GM19438 (cell line): ENCODE measurements around the gene TJAP1.
A peak's percentile ranks its signal among the peaks of the same experiment; 100 is the strongest.

Experiments
- ATAC-seq: cut with Tn5 transposase; IDR thresholded peaks from one replicate; pipeline ENCODE4 v1.9.1; 2021; ENCODE audit warnings: low read depth; ENCODE audit not compliant: unreplicated experiment

TJAP1 gene

DNA sequence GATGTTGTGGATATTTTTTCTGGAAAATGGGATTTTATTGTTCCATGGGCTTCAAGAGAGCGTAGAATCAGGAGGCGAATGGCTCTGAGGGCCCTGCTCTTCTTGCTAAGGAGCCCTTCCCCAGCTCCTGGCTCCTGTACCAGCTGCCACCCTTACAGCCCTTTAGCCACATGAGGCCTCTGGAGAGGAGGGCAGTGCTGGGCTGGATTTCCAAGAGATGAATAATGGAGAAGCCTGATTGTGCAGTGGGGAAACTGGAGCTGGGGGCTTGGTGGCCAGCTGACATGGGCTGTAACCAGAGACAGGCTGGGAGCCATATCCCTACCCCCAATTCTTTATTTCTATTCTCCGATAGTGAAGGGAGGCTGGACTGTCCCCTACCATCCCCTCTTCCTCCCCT is 23.6 kb downstream of the TJAP1 start:
- ATAC-seq, result no peak

DNA sequence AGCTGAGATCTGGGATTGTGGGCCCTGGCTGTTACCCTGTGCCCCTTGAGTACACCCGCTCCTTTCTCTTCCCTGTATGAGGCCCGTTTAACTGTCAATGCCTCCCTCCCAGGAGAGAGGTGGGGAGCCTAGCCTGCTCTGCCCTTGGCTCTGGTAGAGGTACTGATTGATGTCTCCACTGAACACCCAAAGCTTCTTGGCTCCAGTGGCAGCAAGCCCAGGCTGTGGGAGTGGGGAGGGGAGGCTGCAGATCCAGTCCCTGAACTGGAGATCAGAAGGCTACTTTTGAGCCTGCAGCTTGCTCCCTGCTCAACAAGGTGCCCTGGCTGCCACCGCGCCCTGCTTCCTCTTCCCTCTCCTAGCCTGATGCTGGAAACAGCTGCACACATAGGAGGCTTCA is 25.3 kb downstream of the TJAP1 start:
- ATAC-seq, result no peak

DNA sequence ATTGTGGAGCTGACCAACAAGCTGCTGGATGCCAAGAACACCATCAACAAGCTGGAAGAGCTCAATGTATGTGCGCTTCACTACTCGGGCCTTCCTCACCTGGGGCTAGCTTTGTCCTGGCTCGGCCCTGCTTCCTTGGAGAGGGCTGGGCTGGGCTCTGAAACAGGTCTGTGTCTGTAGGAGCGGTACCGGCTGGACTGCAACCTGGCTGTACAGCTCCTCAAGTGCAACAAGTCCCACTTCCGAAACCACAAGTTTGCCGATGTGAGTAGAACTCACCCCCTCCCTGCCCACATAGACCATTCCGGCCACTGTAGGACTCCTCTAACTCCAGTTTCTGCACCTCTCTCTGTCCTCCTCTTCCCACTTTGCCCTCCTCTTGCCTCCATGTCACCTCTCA is 26.1 kb downstream of the TJAP1 start:
- ATAC-seq, result no peak

DNA sequence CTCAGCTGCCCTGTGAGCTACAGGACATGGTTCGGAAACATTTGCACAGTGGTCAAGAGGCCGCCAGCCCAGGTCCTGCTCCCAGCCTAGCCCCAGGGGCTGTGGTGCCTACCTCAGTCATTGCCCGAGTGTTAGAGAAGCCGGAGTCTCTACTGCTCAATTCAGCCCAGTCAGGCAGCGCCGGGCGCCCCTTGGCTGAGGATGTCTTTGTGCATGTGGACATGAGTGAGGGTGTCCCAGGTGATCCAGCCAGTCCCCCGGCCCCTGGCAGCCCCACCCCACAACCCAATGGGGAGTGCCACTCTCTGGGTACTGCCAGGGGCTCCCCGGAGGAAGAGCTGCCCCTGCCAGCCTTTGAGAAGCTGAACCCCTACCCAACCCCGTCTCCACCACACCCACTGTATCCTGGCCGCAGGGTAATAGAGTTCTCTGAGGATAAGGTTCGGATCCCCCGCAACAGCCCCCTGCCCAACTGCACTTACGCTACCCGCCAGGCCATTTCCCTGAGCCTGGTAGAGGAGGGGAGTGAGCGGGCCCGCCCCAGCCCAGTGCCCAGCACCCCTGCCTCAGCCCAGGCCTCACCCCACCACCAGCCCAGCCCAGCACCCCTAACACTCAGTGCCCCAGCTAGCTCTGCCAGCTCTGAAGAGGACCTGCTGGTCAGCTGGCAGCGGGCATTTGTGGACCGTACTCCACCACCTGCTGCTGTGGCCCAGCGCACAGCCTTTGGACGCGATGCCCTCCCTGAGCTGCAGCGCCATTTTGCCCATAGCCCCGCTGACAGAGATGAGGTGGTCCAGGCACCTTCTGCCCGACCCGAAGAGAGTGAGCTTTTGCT is 27.6 kb downstream of the TJAP1 start:
- ATAC-seq, result no peak

DNA sequence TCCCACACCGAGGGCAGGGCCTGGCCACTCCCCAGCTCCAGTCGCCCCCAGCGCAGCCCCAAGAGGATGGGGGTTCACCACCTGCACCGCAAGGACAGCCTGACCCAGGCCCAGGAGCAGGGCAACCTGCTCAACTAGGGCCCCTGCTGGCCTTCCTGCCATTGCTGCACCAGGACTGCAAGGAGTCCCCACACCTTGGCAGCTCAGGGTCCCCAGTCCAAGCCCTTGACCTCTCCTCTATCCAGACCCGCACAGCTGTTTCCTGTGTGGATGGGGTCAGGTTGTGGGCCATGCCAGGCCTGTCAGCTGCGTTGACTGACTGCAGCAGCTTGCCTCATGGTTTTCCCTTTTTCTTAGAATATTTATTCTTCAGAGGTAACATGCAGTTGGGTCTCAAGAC is 28.3 kb downstream of the TJAP1 start:
- ATAC-seq, result no peak

DNA sequence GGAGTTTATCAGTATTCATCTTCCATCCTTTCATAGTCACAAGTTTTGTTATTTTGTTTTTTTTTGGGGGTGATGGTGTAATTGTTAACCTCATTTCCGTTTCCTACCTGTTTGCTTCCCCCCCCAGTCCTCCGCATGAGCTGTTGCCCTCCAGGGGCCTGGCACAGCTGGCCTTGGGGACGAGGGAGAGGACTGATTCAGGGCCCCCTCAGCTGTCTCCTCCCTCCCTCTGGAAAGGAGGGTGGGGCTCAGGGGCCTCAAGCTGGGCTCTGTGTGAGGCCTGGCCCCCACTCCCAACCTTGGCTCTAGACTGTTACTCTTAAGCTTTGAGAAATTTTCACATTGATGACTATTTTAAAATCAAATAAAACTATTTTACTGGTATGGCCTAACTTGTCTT is 28.8 kb downstream of the TJAP1 start:
- ATAC-seq, result no peak

DNA sequence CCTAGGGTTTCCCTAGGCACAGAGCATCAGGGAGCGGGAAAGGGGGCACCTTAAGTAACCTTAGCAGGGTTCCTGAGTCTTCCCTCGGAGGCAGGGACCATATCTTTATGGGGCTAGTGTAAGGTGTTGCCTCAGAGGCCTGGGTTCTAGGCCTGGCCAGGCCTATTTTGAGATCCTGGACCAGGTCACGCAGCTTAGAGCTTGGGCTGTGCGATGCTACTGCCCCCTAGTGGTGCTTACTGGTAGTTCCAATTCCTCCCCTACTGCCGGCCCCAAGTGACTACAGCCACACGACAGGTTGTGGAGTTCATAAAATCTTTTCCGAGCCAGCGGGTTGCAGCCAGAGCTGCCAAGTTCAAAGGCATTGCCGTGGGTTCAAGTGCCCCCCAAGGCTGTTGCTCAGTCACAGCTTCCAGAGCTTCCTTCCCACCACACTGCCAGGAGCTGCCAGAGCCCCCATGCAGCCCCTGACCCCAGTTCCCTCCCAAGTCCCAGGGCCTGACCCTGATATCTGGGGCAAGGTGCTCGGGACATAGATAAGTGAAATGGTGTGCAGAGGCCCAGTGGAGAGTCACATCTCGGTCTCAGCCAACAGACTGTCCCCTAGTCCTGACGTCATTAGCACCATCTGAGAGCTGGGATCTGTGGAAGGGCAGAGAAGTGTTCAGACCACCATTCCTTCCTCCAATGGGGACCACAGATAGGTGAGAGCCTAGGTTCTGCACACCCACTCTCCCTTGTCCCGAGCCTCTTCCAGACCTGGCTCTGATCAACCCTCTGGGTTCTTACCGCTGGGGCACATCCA is 29.5 kb downstream of the TJAP1 start:
- no peak for ATAC-seq

DNA sequence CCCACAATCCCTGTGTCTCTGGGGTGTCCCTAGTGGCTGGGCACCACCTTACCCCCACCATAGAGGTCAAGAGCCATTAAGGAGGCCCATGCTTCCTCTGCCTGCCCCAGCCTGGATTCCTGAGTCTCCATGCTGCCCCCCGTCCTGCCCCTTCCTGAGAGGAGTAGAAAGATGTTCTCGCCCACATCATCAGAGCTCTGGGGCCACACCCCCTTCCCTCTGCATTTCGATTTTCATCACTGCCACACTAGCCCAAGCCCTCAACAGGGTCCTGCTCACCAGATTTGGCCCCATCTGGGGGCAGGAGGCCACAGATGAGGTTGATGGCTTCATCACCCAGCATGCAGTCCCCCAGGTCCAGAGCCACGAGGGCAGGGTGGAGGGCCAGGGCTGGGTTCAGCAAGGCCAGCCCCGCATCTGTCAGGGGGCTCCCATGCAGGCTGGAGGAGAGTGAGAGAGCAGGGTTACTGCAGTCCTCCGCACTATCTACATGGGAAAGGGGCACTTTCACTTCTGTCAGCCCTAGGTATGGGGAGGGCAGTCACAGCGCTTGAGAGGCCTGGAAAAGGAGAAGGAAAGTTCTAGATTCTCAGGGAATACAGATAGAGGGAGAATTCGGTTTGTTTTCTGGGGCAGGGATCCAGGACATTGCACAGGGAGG is 31.2 kb downstream of the TJAP1 start:
- ATAC-seq, result no peak

DNA sequence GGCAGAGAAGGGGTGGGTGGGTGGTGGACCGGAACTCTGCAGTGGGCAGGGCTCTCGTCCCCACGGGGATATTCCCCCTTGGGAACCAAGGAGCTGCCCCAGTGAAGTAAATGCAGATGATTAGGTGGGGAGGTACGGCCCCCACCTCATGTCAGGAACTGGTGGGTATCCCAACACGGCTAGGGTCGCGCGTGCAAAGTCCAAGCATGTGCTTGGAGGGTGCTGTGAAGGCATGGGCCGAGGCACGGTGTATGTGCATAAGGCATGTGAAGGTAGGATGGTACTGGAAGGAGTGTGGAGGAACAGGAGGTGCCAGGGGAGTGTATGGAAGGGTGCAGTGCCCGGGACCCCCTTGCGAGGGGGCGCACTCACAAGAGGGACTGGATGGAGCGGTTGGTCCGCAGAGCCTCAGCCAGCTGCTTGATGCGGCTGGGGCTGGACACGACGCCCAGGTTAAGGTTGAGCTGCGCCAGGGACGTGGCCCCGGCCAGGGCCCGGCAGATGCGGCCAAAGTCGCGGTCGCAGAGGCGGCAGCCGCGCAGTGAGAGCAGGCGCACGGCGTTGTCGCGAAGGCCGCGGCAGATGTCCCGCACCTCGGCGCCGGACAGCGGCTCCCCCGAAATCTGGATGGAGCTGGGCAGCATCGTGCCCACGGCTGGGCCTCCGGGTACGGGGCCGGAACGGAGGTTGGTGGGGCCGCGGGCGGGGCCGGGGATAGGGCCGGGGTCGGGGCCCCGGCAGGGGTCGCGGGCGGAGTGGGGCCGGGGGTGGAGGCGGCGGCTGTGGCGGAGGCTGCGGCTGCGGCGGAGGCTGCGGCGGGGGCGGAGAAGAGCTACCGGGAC is 32.0 kb downstream of the TJAP1 start:
- ATAC-seq, result no peak

DNA sequence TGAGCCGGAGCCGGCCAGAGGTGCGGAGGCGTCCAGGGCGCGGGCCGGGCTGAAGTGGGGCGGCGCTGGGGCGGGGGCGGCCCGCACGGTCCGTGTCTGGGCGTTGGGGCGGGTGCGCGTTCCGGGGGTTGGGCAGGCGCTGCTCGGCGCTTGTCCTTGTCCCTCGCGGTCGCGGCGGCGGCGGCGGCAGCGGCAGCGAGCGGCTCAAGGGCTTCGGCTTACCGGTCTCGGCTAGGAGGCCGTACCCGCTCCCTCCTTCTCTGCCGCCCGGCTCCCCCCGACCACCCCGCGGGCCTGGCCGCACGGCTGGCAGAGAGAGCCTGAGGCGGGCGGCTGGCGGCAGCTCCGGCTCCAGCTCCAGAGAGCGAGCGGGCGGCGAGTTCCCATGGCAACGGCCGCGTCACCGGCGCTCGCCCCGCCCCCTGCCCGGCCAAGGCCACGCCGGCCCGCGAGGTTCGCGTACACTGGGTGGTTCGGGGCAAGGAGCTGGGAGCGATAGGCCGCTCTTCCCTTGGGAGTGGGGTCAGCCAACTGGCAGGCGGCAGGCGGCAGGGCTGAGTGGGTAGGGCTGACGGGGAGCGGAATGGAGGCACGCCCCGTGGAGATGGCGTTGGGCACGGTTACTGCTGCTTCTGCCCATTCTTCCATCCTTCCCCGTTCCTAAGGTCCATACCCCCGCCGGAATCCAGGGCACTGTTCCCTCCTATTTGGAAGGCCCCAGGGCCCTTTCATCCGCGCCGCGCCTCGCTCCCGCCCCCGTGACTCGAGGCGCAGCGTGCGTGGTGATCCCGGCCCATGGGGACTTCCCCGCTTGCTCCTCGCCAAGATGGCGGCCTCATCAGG is 32.8 kb downstream of the TJAP1 start, which contains the start of gene LRRC73:
Gene LRRC73, minus strand, starts transcription at position 363 of the 843 bp plus-strand sequence. CDS start 561 bp downstream, outside the sequence.
- peak; percentile 62 for ATAC-seq

DNA sequence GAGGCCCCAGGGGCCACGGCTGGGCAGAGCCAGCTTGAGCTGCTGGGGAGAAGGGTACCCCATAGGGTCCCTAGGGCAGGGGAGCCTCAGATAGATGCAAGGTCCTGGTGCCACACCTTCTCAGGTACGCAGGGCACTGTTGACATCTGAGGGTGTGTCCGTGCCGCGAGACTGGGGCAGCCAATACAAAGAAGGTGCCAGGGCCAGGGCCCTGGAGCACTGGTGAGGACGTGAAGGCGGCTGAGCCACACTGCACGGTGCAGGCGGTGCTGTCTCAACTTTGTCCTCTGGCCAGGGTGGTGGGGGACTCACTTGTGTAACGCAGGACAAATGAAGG is 33.4 kb downstream of the TJAP1 start:
- ATAC-seq, result no peak

DNA sequence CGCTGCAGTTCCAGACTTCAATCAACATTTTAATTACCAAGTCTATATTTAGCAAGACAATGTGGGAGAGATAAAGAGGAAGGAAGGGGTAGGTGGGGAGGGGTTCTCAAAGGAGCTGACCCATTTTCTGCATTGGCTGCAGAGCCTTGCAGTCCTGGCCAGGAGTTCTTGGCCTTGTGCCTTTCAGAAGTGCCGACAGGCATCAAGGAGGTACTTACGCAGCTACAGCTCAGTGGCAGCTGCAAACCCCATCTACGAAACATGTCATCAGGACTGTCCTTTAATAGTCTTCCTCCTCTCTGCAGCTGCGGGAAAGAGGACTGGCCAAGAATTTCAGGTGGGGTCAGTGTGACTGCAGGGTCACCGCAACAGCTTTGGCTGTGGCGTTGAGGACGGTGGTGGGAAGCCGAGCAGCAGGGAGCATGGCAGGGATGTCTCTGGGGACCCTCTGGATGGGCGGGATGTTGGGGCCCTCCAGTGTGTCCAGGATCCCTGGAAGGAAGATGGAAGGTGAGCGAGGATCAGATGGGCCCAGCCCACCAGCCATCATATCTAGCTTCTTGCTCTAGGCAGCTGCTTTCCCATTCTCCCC is 34.5 kb downstream of the TJAP1 start:
- no peak for ATAC-seq

DNA sequence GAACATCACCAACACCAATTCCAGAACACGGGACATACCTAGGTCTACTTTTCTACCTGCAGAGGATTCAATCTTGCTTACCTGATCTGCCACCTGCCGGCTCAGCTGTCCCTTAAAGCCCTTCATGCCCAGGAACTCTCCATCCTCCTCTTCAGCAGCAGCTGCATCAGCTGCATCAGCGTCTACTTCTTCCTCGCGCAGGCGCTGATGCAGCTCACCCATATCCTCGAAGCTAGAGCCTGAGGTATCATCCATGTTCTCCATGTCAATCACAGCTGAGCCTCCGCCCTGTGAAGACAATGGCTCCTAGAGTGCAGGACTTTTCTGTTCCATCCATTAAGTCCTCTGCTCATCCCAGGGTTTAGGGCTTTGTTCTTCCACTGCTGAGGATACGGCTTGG is 38.4 kb downstream of the TJAP1 start:
- ATAC-seq, result no peak

DNA sequence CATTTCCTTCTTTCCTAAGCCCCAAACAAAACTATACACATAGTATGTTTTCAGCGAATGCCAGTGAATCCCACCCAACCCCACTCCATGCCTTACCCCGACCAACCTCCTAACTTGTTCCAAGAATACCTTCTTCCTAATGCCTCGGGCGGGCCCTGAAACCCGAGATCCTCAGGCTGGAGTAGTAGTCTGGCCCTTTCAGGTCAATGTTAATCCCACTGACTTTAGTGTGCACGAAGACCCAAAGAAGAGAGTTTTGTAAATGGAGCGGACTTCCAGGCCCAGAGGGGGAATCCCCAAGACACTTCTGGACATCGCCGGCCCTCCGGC is 39.0 kb downstream of the TJAP1 start:
- no peak for ATAC-seq

DNA sequence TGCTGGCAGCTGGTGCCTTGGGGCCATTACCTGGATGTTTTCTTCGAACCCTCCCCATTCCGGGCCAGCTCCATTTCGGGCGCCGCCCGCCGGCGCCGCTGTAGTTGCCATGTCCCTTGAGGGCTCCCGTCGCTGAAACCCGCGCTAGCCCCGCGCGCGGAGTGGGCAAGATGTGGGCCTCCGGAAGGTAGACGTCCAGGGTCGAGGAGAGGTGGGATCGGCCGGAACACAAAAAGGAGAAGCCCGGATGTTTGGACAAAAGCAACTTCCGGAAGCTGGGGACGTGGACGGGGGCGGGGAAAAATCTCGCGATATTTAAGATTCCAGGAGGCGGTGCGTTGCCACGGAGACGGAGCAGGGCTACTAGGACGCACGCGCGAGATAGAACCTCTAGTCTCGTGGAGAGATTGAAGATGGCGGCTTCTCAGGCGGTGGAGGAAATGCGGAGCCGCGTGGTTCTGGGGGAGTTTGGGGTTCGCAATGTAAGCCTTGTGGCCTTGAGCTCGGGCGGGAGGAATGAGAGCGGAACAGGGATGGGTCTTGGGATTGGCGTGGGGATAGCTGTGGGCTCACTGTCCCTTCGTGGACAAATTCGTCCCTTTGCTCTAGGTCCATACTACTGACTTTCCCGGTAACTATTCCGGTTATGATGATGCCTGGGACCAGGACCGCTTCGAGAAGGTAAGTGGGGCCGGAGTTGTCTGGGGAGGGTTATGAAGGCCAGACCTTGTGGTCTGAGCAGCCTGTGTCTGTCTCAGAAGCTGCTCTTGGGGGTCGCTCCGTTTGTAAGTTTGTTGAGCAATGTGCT is 39.5 kb downstream of the TJAP1 start, which contains the start of the genes POLR1C and YIPF3:
Gene POLR1C, plus strand, starts transcription at position 393 of the 808 bp plus-strand sequence. Its CDS starts 21 bp downstream, at position 414.
Gene YIPF3, minus strand, starts transcription at position 230 of the 808 bp plus-strand sequence. Its CDS starts 119 bp downstream, at position 111.
- ATAC-seq, result peak; percentile 85

DNA sequence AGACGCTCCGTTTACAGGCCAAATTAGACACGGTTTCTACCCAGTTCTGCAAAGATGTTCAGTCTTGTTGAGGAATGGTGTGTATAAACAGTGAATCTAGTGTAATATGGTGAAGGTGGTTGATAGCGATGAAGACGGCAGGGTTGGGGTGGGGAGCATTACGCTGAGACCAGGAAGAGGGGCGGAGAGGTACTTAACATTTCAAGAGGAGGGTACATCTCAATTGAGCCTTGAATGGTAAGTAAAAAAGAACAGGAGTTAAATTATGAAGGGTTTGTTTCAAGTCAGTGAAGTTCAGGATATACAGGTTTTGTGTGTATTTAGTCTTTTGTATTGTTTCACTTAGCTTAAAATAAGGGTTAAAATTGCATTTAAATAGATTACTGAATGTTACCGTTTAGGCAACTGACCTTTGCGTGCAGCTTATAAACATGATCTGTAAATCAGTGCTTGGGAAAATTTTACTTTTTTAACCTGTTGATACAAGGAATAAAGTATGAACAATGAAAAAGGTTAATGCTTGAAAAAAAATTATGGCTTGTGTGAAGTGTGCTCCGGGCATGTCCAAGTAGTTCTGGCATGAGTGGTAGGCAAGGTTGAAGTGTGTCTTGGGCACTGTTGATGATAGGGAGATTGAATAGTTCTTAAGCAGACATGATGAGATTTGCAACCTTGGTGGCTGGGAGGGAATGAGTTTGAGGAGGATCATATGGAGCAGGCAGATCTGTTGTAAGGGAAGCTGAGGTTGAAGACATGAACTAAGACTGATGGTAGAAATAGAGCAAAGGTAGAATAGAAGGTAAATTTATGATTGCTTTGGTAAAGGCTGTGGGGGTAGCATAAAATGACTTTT is 40.4 kb downstream of the TJAP1 start:
- peak; percentile 4 for ATAC-seq

DNA sequence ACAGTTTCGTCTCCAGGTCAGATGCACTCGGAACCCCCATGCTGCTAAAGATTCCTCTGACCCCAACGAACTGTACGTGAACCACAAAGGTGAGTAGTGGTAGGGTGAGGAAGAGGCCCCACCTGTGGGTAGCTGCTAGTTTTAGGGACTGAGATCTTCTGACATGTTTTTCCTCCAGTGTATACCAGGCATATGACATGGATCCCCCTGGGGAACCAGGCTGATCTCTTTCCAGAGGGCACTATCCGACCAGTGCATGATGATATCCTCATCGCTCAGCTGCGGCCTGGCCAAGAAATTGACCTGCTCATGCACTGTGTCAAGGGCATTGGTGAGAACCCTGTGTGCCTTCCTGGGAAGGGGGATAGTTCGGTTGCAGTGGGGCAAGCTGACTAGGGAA is 42.7 kb downstream of the TJAP1 start:
- ATAC-seq, result no peak
